ENCODE results near the gene STEAP4.

GRCh38 chr7:88229302-88229995, 77.2 kb downstream of the STEAP4 start:
- TF ChIP-seq EZH2phosphoT487 (IDR thresholded peaks at IDR 0.05; ENCODE audit: unreplicated experiment) (no peak), POLR2AphosphoS5 (IDR thresholded peaks at IDR 0.05; ENCODE audit: low read depth) (no peak), ETS1 (IDR thresholded peaks at IDR 0.05) (no peak), EZH2 (IDR thresholded peaks at IDR 0.05; ENCODE audit: low read depth, unreplicated experiment) (no peak), REST (IDR thresholded peaks at IDR 0.05; ENCODE audit: unreplicated experiment) (no peak), CREB1 (CRISPR knock-in tag; IDR thresholded peaks at IDR 0.05; ENCODE audit: low read depth) (no peak)
- TF ChIP-seq, protein P1, sequence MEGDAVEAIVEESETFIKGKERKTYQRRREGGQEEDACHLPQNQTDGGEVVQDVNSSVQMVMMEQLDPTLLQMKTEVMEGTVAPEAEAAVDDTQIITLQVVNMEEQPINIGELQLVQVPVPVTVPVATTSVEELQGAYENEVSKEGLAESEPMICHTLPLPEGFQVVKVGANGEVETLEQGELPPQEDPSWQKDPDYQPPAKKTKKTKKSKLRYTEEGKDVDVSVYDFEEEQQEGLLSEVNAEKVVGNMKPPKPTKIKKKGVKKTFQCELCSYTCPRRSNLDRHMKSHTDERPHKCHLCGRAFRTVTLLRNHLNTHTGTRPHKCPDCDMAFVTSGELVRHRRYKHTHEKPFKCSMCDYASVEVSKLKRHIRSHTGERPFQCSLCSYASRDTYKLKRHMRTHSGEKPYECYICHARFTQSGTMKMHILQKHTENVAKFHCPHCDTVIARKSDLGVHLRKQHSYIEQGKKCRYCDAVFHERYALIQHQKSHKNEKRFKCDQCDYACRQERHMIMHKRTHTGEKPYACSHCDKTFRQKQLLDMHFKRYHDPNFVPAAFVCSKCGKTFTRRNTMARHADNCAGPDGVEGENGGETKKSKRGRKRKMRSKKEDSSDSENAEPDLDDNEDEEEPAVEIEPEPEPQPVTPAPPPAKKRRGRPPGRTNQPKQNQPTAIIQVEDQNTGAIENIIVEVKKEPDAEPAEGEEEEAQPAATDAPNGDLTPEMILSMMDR (conservative IDR thresholded peaks at IDR 0.05; ENCODE audit: low read depth in 2 of 2) = no peak

Data from GM23338 (cell line).